C4-2B (cell line): Measurements from ENCODE around the gene ABCD4.

Experiments
- ZFX ChIP-seq: fragments of 450-650 bp; IDR thresholded peaks from 2 replicates; pipeline ENCODE4 v1.6.1; 2017
- TF ChIP-seq, protein P1 (sequence below): fragments of 450-650 bp; conservative IDR thresholded peaks from 2 replicates; pipeline ENCODE4 v1.5.1; 2017; ENCODE audit warnings: mild to moderate bottlenecking

DNA sequence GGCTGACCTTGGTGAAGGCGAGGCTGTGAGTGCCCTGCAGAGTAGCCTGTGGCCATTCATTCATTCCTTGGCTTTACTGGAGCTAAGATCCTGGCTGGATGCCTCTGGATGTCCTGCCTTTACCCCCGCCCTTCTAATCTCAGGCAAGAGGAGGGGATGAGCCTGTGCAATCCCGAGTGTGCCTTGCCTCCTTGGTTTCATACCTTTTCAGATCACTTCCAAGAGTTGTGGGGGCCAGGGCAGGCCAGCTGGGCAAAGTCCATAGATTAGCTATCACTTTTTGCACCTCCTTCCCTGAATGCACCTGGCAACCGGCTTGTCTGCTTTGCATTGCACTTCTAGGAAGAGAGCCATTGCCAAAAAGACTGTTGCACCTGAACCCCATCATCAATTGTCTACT is 47.0 kb upstream of the ABCD4 start:
- TF ChIP-seq, protein P1, sequence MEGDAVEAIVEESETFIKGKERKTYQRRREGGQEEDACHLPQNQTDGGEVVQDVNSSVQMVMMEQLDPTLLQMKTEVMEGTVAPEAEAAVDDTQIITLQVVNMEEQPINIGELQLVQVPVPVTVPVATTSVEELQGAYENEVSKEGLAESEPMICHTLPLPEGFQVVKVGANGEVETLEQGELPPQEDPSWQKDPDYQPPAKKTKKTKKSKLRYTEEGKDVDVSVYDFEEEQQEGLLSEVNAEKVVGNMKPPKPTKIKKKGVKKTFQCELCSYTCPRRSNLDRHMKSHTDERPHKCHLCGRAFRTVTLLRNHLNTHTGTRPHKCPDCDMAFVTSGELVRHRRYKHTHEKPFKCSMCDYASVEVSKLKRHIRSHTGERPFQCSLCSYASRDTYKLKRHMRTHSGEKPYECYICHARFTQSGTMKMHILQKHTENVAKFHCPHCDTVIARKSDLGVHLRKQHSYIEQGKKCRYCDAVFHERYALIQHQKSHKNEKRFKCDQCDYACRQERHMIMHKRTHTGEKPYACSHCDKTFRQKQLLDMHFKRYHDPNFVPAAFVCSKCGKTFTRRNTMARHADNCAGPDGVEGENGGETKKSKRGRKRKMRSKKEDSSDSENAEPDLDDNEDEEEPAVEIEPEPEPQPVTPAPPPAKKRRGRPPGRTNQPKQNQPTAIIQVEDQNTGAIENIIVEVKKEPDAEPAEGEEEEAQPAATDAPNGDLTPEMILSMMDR = no peak
- TF ChIP-seq ZFX = no peak
